ENCODE data around the gene MRPL43.

The MRPL43 gene

DNA sequence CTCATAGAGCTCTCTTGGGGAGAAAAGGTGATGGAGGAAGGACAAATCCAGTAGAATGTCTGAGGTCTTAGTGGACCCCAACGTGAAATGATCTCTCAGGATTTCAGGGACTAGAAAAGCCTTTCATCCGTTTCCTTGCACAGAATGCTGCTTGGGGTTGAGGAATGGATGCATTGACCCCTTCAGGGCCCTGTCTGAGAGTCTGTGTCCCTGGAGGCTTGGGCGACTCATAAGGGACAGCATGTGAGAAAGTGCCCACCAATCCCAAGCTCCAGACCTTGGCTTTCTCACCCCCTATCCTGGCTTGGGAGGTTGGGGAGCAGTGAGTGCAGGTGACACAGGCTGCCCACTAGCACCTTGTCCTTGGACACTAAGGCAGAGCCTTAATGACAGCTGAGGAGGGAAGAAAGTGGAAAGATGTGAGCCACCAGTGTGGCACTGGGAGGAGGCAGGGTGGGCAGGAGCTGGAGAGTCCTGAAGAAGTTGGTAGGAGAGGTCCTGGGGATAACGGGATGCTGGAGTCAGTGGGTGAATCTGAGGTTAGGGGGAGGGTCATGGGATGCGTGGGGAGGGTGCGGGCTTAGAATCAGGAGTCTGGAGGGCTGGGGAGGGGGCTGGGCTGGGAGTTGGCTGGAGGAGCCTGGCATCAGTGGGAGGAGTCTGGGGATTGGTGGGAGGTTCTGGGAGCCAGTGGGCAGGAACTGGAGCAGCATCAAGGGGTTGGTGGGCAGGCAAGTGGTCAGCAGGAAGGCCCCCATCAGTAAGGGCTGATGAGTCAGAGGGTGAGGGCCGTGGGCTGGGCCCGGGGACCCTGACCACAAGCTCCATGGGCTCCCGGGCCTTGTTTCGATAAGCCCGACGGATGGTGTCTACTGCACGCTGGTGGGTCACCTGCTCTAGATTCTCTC, 20.9 kb upstream of the MRPL43 start:
- no peaks in the 10 kb centered on the region for H3K79me2 ChIP-seq (ENCODE audit: low read length)
- no peaks in the 10 kb centered on the region for H3K36me3 ChIP-seq (replicated peaks; ENCODE audit: low read depth, low read length)
- H2AFZ ChIP-seq (ENCODE audit: low read depth, low read length) = no peak overlapping the region
- TF ChIP-seq, protein P1, sequence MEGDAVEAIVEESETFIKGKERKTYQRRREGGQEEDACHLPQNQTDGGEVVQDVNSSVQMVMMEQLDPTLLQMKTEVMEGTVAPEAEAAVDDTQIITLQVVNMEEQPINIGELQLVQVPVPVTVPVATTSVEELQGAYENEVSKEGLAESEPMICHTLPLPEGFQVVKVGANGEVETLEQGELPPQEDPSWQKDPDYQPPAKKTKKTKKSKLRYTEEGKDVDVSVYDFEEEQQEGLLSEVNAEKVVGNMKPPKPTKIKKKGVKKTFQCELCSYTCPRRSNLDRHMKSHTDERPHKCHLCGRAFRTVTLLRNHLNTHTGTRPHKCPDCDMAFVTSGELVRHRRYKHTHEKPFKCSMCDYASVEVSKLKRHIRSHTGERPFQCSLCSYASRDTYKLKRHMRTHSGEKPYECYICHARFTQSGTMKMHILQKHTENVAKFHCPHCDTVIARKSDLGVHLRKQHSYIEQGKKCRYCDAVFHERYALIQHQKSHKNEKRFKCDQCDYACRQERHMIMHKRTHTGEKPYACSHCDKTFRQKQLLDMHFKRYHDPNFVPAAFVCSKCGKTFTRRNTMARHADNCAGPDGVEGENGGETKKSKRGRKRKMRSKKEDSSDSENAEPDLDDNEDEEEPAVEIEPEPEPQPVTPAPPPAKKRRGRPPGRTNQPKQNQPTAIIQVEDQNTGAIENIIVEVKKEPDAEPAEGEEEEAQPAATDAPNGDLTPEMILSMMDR (IDR thresholded peaks at IDR 0.05; ENCODE audit: low read depth, low read length) = no peak
- no peak for TF ChIP-seq EZH2phosphoT487 (IDR thresholded peaks at IDR 0.05; ENCODE audit: low read depth)
- H3K9me3 ChIP-seq (ENCODE audit: insufficient read depth, low read length) = no peaks in the 10 kb centered on the region
- H3K4me3 ChIP-seq (ENCODE audit: low read length) = no peak overlapping the region
- H3K27me3 ChIP-seq (ENCODE audit: low read depth, low read length) = no peaks in the 10 kb centered on the region
- H3K27ac ChIP-seq (ENCODE audit: low read length) = no peak overlapping the region
- no peaks in the 10 kb centered on the region for H4K20me1 ChIP-seq (ENCODE audit: insufficient read depth, low read length)
- H3K4me2 ChIP-seq (ENCODE audit: low read length) = no peak overlapping the region
- no peak overlapping the region for H3K9ac ChIP-seq (ENCODE audit: low read length)
- H3K4me1 ChIP-seq (ENCODE audit: low read length) = peaks cover 10% of the 10 kb centered on the region

DNA sequence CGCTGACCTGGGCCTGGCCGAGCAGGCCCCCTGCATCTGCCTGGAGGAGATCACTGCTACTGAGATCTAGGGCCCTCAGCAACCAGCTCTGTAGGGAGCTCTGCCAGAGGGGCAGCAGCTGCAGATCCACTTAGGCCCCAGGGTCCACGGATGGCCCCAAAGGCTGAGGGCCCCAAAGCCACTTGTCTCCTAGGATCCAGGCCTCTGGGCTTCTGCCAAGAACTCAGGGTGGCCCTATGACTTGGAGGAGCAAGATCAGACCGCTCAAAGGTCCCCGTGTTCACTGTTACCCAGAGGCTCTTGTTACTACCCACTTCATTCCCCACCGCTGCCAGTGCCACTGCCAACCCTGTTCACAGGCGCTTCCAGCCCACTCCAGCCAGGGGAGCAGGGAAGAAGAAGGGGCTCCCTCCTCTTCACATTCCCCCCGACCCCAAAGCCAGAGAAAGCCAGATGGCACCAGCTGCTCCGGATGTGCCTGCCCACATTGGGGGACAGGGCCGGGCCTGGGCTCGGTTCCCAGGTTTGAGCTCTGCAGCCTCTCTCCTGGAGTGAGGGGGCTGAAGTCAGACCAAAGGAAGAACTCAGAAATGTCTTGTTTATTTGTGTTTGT, 19.9 kb upstream of the MRPL43 start:
- no peaks in the 10 kb centered on the region for H3K27me3 ChIP-seq (ENCODE audit: low read depth, low read length)
- H3K79me2 ChIP-seq (ENCODE audit: low read length) = no peaks in the 10 kb centered on the region
- H3K4me1 ChIP-seq (ENCODE audit: low read length) = peaks cover under 1% of the 10 kb centered on the region; the same call in 1 of the 2 replicates
- H3K9me3 ChIP-seq (ENCODE audit: insufficient read depth, low read length) = no peaks in the 10 kb centered on the region
- H3K27ac ChIP-seq (ENCODE audit: low read length) = no peak overlapping the region
- TF ChIP-seq, protein P1 (IDR thresholded peaks at IDR 0.05; ENCODE audit: low read depth, low read length) = no peak
- no peak for TF ChIP-seq EZH2phosphoT487 (IDR thresholded peaks at IDR 0.05; ENCODE audit: low read depth)
- no peak overlapping the region for H3K9ac ChIP-seq (ENCODE audit: low read length)
- H2AFZ ChIP-seq (ENCODE audit: low read depth, low read length) = no peak overlapping the region
- no peak overlapping the region for H3K4me2 ChIP-seq (ENCODE audit: low read length)
- no peak overlapping the region for H3K4me3 ChIP-seq (ENCODE audit: low read length)
- no peaks in the 10 kb centered on the region for H3K36me3 ChIP-seq (replicated peaks; ENCODE audit: low read depth, low read length)
- H4K20me1 ChIP-seq (ENCODE audit: insufficient read depth, low read length) = no peaks in the 10 kb centered on the region

DNA sequence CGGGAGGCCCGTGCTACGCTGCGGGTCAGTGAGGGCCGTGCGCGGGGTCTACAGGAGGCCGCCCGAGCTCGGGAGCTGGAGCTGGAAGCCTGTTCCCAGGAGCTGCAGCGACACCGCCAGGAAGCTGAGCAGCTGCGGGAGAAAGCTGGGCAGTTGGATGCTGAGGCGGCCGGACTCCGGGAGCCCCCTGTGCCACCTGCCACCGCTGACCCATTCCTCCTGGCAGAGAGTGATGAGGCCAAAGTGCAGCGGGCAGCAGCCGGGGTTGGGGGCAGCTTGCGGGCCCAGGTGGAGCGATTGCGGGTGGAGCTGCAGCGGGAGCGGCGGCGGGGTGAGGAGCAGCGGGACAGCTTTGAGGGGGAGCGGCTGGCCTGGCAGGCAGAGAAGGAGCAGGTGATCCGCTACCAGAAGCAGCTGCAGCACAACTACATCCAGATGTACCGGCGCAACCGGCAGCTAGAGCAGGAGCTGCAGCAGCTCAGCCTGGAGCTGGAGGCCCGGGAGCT, 19.3 kb upstream of the MRPL43 start:
- TF ChIP-seq EZH2phosphoT487 (IDR thresholded peaks at IDR 0.05; ENCODE audit: low read depth) = no peak
- TF ChIP-seq, protein P1 (IDR thresholded peaks at IDR 0.05; ENCODE audit: low read depth, low read length) = no peak
- Histone ChIP-seq H3K4me3 (ENCODE audit: low read length) (no peak overlapping the region), H3K4me2 (ENCODE audit: low read length) (no peak overlapping the region), H3K9me3 (ENCODE audit: insufficient read depth, low read length) (no peaks in the 10 kb centered on the region), H2AFZ (ENCODE audit: low read depth, low read length) (no peak overlapping the region), H3K27ac (ENCODE audit: low read length) (no peak overlapping the region), H3K9ac (ENCODE audit: low read length) (no peak overlapping the region), H3K79me2 (ENCODE audit: low read length) (no peaks in the 10 kb centered on the region), H3K27me3 (ENCODE audit: low read depth, low read length) (no peaks in the 10 kb centered on the region), H3K4me1 (ENCODE audit: low read length) (no peaks in the 10 kb centered on the region), H3K36me3 (replicated peaks; ENCODE audit: low read depth, low read length) (no peaks in the 10 kb centered on the region), H4K20me1 (ENCODE audit: insufficient read depth, low read length) (no peaks in the 10 kb centered on the region)

DNA sequence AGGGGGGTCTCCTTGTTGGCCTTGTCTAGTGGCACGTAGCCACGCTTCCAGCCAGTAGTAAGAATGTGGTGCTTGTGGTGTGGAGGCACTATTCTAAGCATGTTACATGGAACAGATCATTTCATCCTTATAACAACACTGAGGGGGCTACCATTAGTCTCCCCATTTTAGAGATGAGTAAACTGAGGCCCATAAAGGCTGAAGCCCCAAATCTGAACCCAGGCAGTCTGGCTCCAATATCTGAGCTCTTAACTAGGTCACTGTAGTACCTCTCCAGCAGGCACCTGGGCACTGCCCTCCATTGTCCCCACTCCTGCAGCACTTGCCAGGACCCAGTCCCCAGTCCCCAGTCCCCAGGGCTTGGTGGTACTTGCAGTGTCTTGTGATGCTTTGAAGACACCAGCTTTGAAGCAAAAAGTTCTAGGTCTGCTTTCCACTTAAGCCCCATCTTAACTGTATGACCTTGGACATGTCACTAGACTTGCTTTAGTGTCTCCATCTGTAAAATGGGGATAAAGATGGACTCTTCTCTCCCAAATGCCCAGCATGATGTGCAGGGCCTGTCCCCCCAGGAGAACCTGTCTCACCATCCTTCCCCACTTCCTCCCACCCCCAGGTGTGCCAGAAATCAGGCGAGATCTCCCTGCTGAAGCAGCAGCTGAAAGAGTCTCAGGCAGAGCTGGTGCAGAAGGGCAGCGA, 18.7 kb upstream of the MRPL43 start:
- H3K79me2 ChIP-seq (ENCODE audit: low read length) = no peaks in the 10 kb centered on the region
- no peaks in the 10 kb centered on the region for H4K20me1 ChIP-seq (ENCODE audit: insufficient read depth, low read length)

More for the DNA sequence above, 18.7 kb upstream of the MRPL43 start:
- no peak overlapping the region for H3K4me3 ChIP-seq (ENCODE audit: low read length)
- no peaks in the 10 kb centered on the region for H3K36me3 ChIP-seq (replicated peaks; ENCODE audit: low read depth, low read length)
- no peaks in the 10 kb centered on the region for H3K27me3 ChIP-seq (ENCODE audit: low read depth, low read length)
- H3K9ac ChIP-seq (ENCODE audit: low read length) = no peak overlapping the region
- H2AFZ ChIP-seq (ENCODE audit: low read depth, low read length) = no peak overlapping the region
- no peaks in the 10 kb centered on the region for H3K9me3 ChIP-seq (ENCODE audit: insufficient read depth, low read length)
- H3K27ac ChIP-seq (ENCODE audit: low read length) = no peak overlapping the region
- TF ChIP-seq EZH2phosphoT487 (IDR thresholded peaks at IDR 0.05; ENCODE audit: low read depth) = no peak
- TF ChIP-seq, protein P1 (IDR thresholded peaks at IDR 0.05; ENCODE audit: low read depth, low read length) = no peak
- H3K4me1 ChIP-seq (ENCODE audit: low read length) = no peaks in the 10 kb centered on the region
- no peak overlapping the region for H3K4me2 ChIP-seq (ENCODE audit: low read length)
